GM08714 (cell line): ENCODE results near the gene PIP4K2C.

Source experiments
- H3K4me3 ChIP-seq: fragments of 200-500 bp; sonication (Bioruptor generic); 2 replicates; pipeline ENCODE4 v1.5.1; 2014; ENCODE audit warnings: mild to moderate bottlenecking, low read length, inconsistent platforms
- ZNF274 ChIP-seq: IDR thresholded peaks from 2 replicates; pipeline ENCODE4 v1.6.1; 2012; ENCODE audit warnings: mild to moderate bottlenecking, low read depth, low read length

Gene PIP4K2C

GRCh38 chr12:57623811-57624390 lies 32.9 kb downstream of the PIP4K2C start:
- no peak for TF ChIP-seq ZNF274
- no peak overlapping the region for H3K4me3 ChIP-seq

GRCh38 chr12:57624441-57625220 lies 33.6 kb downstream of the PIP4K2C start:
- TF ChIP-seq ZNF274 = no peak
- no peak overlapping the region for H3K4me3 ChIP-seq

- H3K4me3 ChIP-seq = no peak overlapping the region
- TF ChIP-seq ZNF274 = no peak
Measured at GRCh38 chr12:57625261-57626032, 34.5 kb downstream of the PIP4K2C start.

GRCh38 chr12:57626111-57626920 lies 35.3 kb downstream of the PIP4K2C start:
- no peak for TF ChIP-seq ZNF274

GRCh38 chr12:57626921-57627445 lies 36.0 kb downstream of the PIP4K2C start:
- no peak overlapping the region for H3K4me3 ChIP-seq
- TF ChIP-seq ZNF274 = no peak

More at GRCh38 chr12:57626111-57626920, 35.3 kb downstream of the PIP4K2C start:
- no peak overlapping the region for H3K4me3 ChIP-seq

- no peak overlapping the region for H3K4me3 ChIP-seq
- no peak for TF ChIP-seq ZNF274
Measured at GRCh38 chr12:57627501-57628279, 36.7 kb downstream of the PIP4K2C start.

GRCh38 chr12:57628280-57629191 lies 37.5 kb downstream of the PIP4K2C start:
- no peak for TF ChIP-seq ZNF274
- H3K4me3 ChIP-seq = no peak overlapping the region

- no peak overlapping the region for H3K4me3 ChIP-seq
- no peak for TF ChIP-seq ZNF274
Measured at GRCh38 chr12:57629897-57630471, 39.0 kb downstream of the PIP4K2C start.

GRCh38 chr12:57630891-57631433 lies 40.0 kb downstream of the PIP4K2C start:
- no peak for TF ChIP-seq ZNF274

GRCh38 chr12:57631566-57632072 lies 40.6 kb downstream of the PIP4K2C start:
- no peak for TF ChIP-seq ZNF274
- no peak overlapping the region for H3K4me3 ChIP-seq

More at GRCh38 chr12:57630891-57631433, 40.0 kb downstream of the PIP4K2C start:
- no peak overlapping the region for H3K4me3 ChIP-seq

GRCh38 chr12:57632073-57632957 lies 41.3 kb downstream of the PIP4K2C start:
- peak overlapping the region; percentile 65 for H3K4me3 ChIP-seq
- TF ChIP-seq ZNF274 = no peak
